G401.6 (cell line): Measurements from ENCODE around the gene MBL2.

Source experiments
- FAIRE-seq: peaks from 2 replicates; lab custom pipeline; 2012; peaks lifted over from hg19 to GRCh38; lab: Jason Lieb, UNC

Gene MBL2

GRCh38 chr10:52771534-52772445, 794 bp downstream of the MBL2 start:
- no peak for FAIRE-seq

GRCh38 chr10:52770904-52771303, 1.7 kb downstream of the MBL2 start:
- FAIRE-seq: no peak

DNA sequence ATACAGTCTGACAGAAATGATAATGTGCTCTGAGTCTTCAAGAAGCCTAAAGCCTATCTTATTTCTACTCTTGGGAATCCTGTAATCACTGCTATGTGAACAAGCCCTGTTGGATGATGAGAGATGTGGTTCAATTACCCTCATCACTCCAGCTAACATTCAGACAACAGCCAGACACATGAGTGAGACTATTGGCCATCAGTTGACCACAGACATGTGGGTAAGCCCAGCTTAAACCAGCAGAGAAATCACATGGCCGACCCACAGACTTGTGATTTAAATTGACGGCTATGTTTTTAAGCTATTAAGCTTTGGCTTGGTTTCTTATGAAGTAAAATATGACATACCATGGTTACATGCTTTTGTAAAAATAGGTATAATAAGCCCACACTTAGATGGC, 2.6 kb downstream of the MBL2 start:
- FAIRE-seq: no peak

DNA sequence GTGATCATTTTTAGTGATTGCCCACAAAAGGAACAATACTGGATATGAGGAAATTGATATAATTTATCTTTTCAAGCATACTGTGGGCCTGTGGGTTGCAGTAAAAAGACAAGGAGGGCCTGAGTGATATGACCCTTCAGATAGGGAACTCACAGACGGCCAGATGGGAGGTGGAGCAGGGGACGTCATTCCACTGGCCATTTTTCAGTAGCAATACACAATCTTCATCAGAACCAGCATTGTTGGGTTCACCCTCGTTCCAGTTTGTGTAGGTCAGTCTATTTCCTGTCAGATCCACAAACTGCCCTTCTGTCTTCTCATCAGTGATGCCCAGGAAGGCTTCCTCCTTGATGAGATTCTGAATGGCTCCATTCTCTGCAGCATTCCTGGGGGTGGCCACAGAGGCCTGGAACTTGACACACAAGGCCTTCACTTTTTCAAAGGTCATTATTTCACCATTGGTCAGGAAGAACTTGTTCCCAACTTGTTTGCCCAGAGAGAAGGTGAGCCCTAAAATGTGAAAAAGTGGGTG, 4.5 kb downstream of the MBL2 start:
- no peak for FAIRE-seq

DNA sequence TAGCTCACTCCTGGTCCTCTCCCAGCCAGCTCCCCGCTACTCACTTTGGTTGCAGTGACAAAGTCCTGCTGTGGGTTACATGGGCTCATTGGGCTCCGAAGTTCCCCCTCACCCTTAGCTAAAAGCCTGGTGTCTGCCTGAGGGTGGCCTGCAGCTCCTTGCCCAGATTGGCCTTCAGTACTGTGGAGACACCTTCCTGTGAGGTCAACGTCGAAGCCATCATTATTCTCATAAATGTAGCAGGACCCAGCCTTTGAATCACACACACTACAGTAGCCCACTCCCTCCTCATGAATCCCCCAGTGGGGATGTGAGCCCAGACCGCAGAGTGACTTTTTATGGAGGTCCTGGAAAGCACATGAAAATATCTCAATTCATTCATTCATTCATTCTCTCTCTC, 10.5 kb downstream of the MBL2 start:
- no peak for FAIRE-seq

GRCh38 chr10:52759154-52759553, 13.4 kb downstream of the MBL2 start:
- no peak for FAIRE-seq

GRCh38 chr10:52758406-52758805, 14.2 kb downstream of the MBL2 start:
- FAIRE-seq: no peak

DNA sequence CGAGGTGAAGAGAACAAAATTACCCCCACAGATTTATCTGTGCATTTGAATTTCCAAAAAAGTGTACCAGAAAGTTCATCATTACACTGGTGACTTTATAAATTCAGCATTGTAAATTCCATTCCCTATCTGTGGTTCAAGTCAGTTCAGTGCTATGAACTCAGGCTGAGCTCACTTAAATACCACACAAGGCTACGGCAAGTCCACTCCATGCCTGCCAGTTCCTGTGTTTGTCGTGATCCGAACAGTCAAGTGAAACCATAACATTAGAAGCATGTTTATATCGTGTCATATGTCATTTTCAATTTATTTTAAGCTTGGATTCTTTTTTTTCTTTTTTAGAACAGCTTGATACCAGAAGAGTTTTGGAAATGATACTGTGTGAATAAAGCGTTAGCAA, 14.8 kb downstream of the MBL2 start:
- no peak for FAIRE-seq

DNA sequence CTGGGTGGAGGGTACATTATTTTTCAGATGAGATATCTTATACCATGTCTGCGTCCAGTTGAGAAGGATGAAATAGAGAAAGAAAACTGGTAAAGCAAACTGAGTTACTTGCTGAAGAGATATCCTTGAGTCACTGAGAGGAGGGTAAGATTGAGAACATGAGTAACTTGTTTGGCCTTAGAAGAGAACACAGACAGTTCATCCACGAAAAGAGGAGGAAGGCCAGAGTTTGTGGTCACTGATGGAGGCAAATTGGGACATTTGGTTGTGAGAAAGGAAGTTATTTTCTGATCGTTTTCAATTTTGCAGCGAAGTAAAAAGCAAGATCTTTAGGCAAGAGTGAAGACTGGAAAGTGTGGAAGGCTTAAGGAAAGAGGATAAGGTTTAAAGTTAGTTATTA, 15.6 kb downstream of the MBL2 start:
- no peak for FAIRE-seq

DNA sequence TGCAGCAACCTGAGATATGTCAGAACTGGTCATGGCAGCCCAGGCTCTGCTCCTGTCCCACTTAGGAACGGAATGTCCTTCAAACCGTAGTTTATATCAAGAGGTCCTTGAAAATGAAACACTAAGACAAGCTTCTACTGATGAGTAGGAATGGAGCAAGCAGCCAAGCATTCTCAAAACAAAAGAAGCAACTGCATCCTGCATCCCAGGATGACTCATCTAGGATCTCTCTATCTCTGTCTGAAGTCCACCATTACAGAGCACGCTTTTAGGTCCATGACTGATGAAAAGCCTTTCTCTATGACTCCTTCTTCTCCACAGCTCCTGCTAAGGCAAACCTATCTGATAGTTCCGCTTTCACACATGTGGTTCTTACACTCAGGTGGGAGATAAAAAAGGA, 16.3 kb downstream of the MBL2 start:
- FAIRE-seq: no peak

DNA sequence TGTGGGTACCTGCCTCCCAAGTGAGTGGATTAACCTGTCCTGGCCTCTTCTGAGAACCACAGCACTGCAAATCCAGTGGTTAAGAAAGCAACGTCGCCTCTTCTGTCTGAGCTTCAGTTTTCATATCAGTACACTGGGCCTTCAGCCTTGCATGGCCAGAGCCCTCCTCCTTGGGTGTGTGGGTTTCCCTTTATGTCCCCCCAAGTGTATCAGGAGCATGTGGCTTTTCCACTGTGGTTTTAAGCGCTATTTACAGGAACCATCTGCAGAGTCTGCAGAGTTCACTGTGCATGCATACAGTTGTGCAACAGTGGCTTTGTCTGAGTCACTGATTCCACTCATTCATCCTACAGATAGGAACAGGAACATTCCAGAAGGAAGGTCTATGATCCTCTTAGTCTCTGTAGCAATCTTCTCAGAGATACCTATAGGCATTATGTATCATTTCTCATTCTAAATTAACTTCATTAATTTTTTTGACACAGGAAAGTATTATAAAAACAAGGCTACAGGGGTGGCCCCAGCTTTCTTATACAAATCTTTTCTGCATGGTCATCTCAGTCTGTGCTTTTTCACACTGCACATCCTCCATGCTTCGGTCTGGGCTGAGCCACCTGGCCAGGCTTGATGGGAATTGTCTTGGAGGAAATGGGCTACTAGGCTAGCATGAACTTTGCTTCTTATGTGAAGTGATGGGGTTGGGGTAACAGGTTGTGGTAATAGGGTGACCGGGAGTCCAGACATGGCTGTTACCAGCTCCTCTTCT, 17.1 kb downstream of the MBL2 start:
- FAIRE-seq: no peak

GRCh38 chr10:52752801-52753445, 19.7 kb downstream of the MBL2 start:
- no peak for FAIRE-seq

DNA sequence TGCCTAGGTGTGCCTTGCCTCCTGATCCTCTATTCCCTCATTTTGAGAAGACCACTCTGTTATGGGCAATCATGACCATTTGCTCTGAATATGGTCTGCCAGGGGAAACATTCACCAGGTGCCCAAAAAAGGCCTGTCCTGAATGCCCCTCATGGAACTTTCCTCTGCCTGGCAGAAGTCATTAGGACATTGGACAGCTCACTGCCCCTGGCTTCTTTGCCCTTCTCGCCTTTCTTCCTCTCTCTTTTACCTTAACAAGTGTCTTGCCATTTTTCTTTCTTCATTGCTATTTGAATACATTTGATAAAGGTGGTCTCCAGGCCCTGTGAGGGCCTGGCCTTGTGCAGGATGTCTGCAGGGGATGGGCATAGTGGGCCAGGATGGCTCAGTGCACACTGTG, 20.3 kb downstream of the MBL2 start:
- no peak for FAIRE-seq

DNA sequence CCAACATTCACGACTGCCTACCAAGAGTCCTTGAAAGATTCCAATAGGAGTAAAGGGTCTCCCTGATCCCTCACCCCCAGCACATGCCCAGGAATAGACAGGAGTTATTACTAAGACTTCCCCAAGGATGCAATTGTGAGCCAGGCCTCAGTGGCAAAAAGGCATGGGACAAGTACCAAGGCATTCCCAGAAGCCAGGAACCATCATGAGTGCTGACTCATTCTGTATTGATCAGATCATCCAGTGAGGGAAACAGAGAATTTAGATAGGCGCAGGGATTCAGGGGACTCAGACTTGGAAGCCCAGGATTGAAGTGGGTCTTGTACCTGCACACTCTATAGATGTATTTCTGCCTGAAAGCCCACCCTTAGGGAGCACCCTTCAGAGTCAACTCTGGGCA, 21.2 kb downstream of the MBL2 start:
- FAIRE-seq: no peak

GRCh38 chr10:52750629-52751028, 22.0 kb downstream of the MBL2 start:
- no peak for FAIRE-seq

- FAIRE-seq: no peak
Observed at GRCh38 chr10:52747694-52748093, 24.9 kb downstream of the MBL2 start.

DNA sequence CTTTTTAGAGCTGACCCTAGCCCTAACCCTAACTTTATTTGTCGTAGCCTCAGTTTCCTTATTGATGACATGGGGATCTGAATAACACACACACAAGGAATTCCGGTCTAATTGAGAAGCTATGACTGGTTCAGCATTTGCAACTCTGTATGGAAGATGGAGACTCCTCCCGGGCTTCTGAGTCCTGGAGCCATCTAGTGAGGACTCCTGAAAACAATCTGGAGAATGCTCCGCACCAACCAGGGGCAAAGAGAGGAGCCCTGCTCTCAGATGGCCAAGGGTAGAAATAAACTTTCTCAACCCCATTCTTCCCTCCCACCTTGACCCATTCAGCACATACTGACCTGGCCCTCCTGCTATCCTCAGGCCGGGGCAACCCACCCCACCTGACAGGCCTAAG, 26.4 kb downstream of the MBL2 start:
- FAIRE-seq: no peak

- FAIRE-seq: no peak
Observed at GRCh38 chr10:52744057-52744805, 28.4 kb downstream of the MBL2 start.

- FAIRE-seq: no peak
Observed at GRCh38 chr10:52742731-52743130, 29.9 kb downstream of the MBL2 start.

- FAIRE-seq: no peak
Observed at GRCh38 chr10:52741851-52742250, 30.7 kb downstream of the MBL2 start.

DNA sequence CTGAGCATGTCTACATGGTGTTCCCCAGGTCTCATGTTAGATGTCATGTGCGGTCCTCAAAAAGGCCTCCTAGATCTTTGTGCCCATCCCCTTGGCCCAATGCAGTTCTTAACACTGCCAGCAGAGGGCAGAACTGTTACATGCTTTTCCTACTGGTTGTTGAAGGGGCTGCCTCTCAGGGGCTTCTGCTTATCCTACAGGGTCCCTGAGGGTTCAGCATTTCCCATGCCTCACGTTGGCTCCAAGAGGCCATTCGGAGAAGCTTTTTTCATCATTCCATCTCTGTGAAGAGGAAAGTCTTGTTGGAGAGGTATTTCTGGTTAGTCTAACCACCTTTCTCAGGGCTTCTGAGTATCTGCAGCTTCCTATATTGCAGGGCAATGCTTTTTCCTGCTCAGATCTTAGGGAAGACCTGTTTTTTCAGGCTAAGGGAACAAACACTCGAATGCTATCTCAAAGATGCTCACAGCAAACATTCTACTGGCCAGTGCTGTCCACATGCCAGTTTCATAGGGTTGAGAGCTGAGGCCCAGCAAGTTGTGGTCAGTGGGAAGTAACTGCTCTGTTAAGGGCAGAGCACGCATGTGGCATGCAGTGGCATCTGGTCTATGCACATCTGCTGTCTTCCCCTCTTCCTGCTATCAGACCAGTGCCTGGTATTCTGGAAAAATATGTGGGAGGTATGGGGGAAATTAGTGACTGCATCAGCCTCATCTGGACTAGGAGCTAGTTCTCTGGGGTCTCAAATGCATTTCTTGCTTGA, 31.5 kb downstream of the MBL2 start:
- FAIRE-seq: no peak
